ENCODE measurements around the gene YPEL5. TPM values are rescaled to one million over a fixed set of nuclear protein-coding genes. Genes with fewer than 3 reads are reported as not detected.

Gene YPEL5
- 50.2 to 64.4 TPM (median 53.9 TPM) in 5 replicates for total RNA-seq (2022; extraction: Qiagen RNA extraction)

DNA sequence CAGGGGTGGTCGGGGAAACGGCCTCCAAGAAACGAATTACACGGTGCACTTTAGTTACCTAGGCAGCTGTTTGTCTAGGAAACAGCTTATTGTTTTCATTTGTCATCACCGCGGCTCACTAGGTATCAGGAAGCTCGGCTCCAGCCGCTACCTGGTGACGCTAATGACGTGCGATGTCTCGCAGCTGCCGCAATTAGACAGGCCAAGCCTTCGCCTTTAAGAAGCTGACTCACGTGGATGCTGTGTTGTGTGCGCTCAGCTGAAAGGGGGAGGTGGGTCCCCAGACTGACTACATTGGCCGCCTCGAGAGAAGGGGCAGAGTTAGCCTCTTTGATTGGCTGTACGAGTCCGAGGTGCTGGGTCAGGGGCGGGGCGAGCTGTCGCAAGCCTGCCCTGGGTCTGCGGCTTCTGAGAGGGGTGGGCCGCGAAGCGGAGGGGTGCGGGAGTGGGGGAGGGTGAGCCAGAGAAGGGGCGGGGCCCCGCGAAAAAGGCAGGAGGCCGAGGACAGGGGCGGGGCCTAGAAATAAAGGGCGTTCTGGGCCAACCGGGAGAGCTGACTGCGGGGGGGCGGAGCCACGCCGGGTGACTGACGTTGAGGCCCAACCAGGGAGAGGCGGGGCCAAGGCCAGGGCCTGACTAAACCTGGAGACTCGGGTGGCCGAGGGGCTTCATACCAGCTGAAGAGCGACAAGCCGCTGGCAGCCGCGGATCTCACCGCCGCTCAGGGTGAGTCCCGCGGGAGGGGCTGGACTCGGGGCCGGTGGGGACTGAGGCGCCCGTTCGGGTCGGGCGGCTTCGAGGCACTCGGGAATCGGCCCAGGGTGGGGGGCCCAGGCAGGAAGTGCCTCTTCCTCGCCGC, at the start of gene YPEL5:
Gene YPEL5, plus strand, starts transcription at position 671 of the 859 bp plus-strand sequence. CDS start 9,645 bp downstream, outside the sequence.

Other genes starting within 250 kb of the YPEL5 start
- 0.02 to 0.04 TPM in 2 of 5 replicates, not detected in the others for gene ALK, start 225.4 kb upstream of the YPEL5 start, total RNA-seq (2022; extraction: Qiagen RNA extraction)
- gene LBH, start 84.5 kb downstream of the YPEL5 start, total RNA-seq (2022; extraction: Qiagen RNA extraction) = 109 to 189 TPM (median 158 TPM) in 5 replicates